HepG2 (cell line): ENCODE results near the gene MRPS7. TPM values are rescaled to one million over a fixed set of nuclear protein-coding genes. Genes with fewer than 3 reads are reported as not detected.

Experiments used
- CERS6 ChIP-seq: sonication (generic); formaldehyde crosslinking; IDR thresholded peaks from 2 replicates; pipeline ENCODE4 v1.5.0; 2020; ENCODE audit warnings: missing genetic modification reagents
- CSRNP1 ChIP-seq: sonication (generic); formaldehyde crosslinking; IDR thresholded peaks from 2 replicates; pipeline ENCODE4 v1.8.1; 2023; ENCODE audit warnings: mild to moderate bottlenecking, missing genetic modification reagents
- EED ChIP-seq: sonication (generic); formaldehyde crosslinking; IDR thresholded peaks from 2 replicates; pipeline ENCODE4 v1.5.0; 2020; ENCODE audit warnings: mild to moderate bottlenecking, missing genetic modification reagents
- FOSL2 ChIP-seq: sonication (generic); formaldehyde crosslinking; IDR thresholded peaks from 2 replicates; pipeline ENCODE4 v1.4.0; 2020; ENCODE audit warnings: missing genetic modification reagents
- FOXC1 ChIP-seq: sonication (generic); formaldehyde crosslinking; IDR thresholded peaks from 2 replicates; pipeline ENCODE4 v1.8.0; 2022; ENCODE audit warnings: mild to moderate bottlenecking, missing genetic modification reagents, borderline replicate concordance
- HNF1A ChIP-seq, 2 experiments: sonication (generic) in 1 of 2; formaldehyde crosslinking in 1 of 2; IDR thresholded peaks; 2 replicates each; pipeline versions ENCODE4 v1.4.0 to v1.6.1; 2016 to 2020; ENCODE audit warnings: borderline replicate concordance in 1 of 2, low read depth in 1 of 2, mild to moderate bottlenecking in 1 of 2, missing genetic modification reagents in 1 of 2
- KLF13 ChIP-seq: sonication (generic); formaldehyde crosslinking; IDR thresholded peaks from 2 replicates; pipeline ENCODE4 v1.4.0; 2020; ENCODE audit warnings: mild to moderate bottlenecking, missing genetic modification reagents
- KMT2A ChIP-seq: sonication (generic); formaldehyde crosslinking; IDR thresholded peaks from 2 replicates; pipeline ENCODE4 v1.4.0; 2020; ENCODE audit warnings: missing genetic modification reagents
- LCORL ChIP-seq, 2 experiments: fragments of 450-650 bp in 1 of 2; sonication (generic) in 1 of 2; formaldehyde crosslinking in 1 of 2; IDR thresholded peaks; 2 replicates each; pipeline versions ENCODE4 v1.5.0 to v1.6.1; 2017 to 2020; ENCODE audit warnings: antibody characterized with exemption in 1 of 2, missing genetic modification reagents in 1 of 2
- MLX ChIP-seq: IDR thresholded peaks from 2 replicates; pipeline ENCODE4 v1.6.1; 2016
- PATZ1 ChIP-seq: sonication (generic); formaldehyde crosslinking; IDR thresholded peaks from 2 replicates; pipeline ENCODE4 v1.4.0; 2020; ENCODE audit warnings: missing genetic modification reagents
- RFX1 ChIP-seq: fragments of 450-650 bp; IDR thresholded peaks from 2 replicates; pipeline ENCODE4 v1.6.1; 2017
- SATB2 ChIP-seq: sonication (generic); formaldehyde crosslinking; IDR thresholded peaks from 2 replicates; pipeline ENCODE4 v1.5.0; 2020; ENCODE audit warnings: missing genetic modification reagents
- TBX2 ChIP-seq: sonication (generic); formaldehyde crosslinking; IDR thresholded peaks from 2 replicates; pipeline ENCODE4 v1.5.0; 2020; ENCODE audit warnings: missing genetic modification reagents, mild to moderate bottlenecking, borderline replicate concordance
- ZFAT ChIP-seq: sonication (generic); formaldehyde crosslinking; conservative IDR thresholded peaks from 2 replicates; pipeline ENCODE4 v1.8.1; 2023; ENCODE audit warnings: missing genetic modification reagents, inconsistent platforms
- ZNF501 ChIP-seq: sonication (generic); formaldehyde crosslinking; IDR thresholded peaks from 2 replicates; pipeline ENCODE4 v1.5.1; 2020; ENCODE audit warnings: mild to moderate bottlenecking, moderate library complexity, missing genetic modification reagents
- ZNF562 ChIP-seq: sonication (generic); formaldehyde crosslinking; IDR thresholded peaks from 2 replicates; pipeline ENCODE4 v1.8.0; 2022; ENCODE audit warnings: missing genetic modification reagents, borderline replicate concordance
- ZNF761 ChIP-seq: sonication (generic); formaldehyde crosslinking; conservative IDR thresholded peaks from 2 replicates; pipeline ENCODE4 v1.4.0; 2020; ENCODE audit warnings: mild to moderate bottlenecking, missing genetic modification reagents
- ZSCAN29 ChIP-seq: sonication (generic); formaldehyde crosslinking; conservative IDR thresholded peaks from 2 replicates; pipeline ENCODE4 v1.4.0; 2020; ENCODE audit warnings: mild to moderate bottlenecking, missing genetic modification reagents
- polyA plus RNA-seq, 8 experiments: library from polyadenylated mRNA; depleted of rRNA in 3 of 8; stranded (reverse) in 7 of 8; unstranded in 1 of 8; fragments of >200 nt; fragmentation: Illumina TruSeq in 4 of 8; extraction: Trizol in 4 of 8; gene quantifications; 2 replicates each; pipeline versions ENCODE4 v1.2.1 to v1.2.3, GENCODE V29; 2011 to 2016; ENCODE audit warnings: low read depth in 4 of 8, missing spikeins in 1 of 8, mixed read lengths in 1 of 8; ENCODE audit not compliant: insufficient read depth in 1 of 8
- total RNA-seq, 5 experiments: library from RNA; depleted of rRNA; stranded (reverse); fragments of >200 nt; fragmentation: Illumina TruSeq; extraction: Trizol; gene quantifications; 2 replicates each; pipeline ENCODE4 v1.2.3, GENCODE V29; 2016; ENCODE audit warnings: low read depth in 1 of 5

The MRPS7 gene
- total and polyA plus RNA-seq, 2 of the 13 experiments (the other 11 are each of a cell fraction or from before 2014, with no cell fraction given) = 97.0 to 162 TPM

- no peak for TF ChIP-seq CERS6 (CRISPR knock-in tag)
- no peak for TF ChIP-seq ZNF562 (CRISPR knock-in tag)
- TF ChIP-seq KMT2A (CRISPR knock-in tag) = peak; percentile 70
- TF ChIP-seq FOSL2 (CRISPR knock-in tag) = peak; percentile 4; the same call in 1 of the 2 replicates
- no peak for TF ChIP-seq ZFAT (CRISPR knock-in tag)
- TF ChIP-seq FOXC1 (CRISPR knock-in tag) = peak; percentile 21
- TF ChIP-seq KLF13 = peak; percentile 19; the same call in 1 of the 2 replicates
- no peak for TF ChIP-seq HNF1A (IDR thresholded peaks at IDR 0.05; ENCODE audit: low read depth)
- TF ChIP-seq HNF1A (CRISPR knock-in tag; IDR thresholded peaks at IDR 0.05; ENCODE audit: borderline replicate concordance) = no peak
- 0 out of 2 replicates have a peak, but pooled peaks have one; percentile 48 for TF ChIP-seq ZSCAN29 (CRISPR knock-in tag)
- TF ChIP-seq EED (CRISPR knock-in tag) = peak; percentile 77
- TF ChIP-seq MLX (CRISPR knock-in tag) = 0 out of 2 replicates have a peak, but pooled peaks have one; percentile 13
- peak; percentile 68; the same call in 1 of the 2 replicates for TF ChIP-seq TBX2 (CRISPR knock-in tag)
- peak; percentile 51 for TF ChIP-seq ZNF501 (CRISPR knock-in tag)
- TF ChIP-seq ZNF761 = peak; percentile 88; the same call in 1 of the 2 replicates
- TF ChIP-seq SATB2 (CRISPR knock-in tag) = no peak
- TF ChIP-seq PATZ1 (CRISPR knock-in tag) = peak; percentile 81; the same call in 1 of the 2 replicates
- TF ChIP-seq RFX1 = no peak
- no peak for TF ChIP-seq CSRNP1 (CRISPR knock-in tag)
- TF ChIP-seq LCORL (IDR thresholded peaks at IDR 0.05) = no peak
- TF ChIP-seq LCORL (CRISPR knock-in tag; IDR thresholded peaks at IDR 0.05) = peak; percentile 98
These were observed 8.7 kb downstream of the MRPS7 start (continued) for GRCh38 chr17:75270218-75270965.
